Right cardiac atrium (tissue), 5 donors: ENCODE measurements around the gene SDK1. TPM values are rescaled to one million over a fixed set of nuclear protein-coding genes. Genes with fewer than 3 reads are reported as not detected.

Experiments used
- ATAC-seq, 2 donors: fragments of 200-7000 bp; cut with Tn5 transposase; one replicate each; pipeline versions ENCODE4 v1.8.0 to v1.9.1; 2020; ENCODE audit warnings: moderate library complexity in 2 of 2, mild to moderate bottlenecking in 1 of 2
- DNase-seq, 3 donors: peaks; one replicate each; pipeline ENCODE4 v3.0.0-alpha.2; 2020
- H3K27ac ChIP-seq: one replicate; pipeline ENCODE4 v1.5.1; 2013; ENCODE audit warnings: mild to moderate bottlenecking, low read length, control low read depth, moderate library complexity
- H3K27me3 ChIP-seq: one replicate; pipeline ENCODE4 v1.6.1; 2013; ENCODE audit not compliant: control insufficient read depth, insufficient read depth
- H3K4me1 ChIP-seq: one replicate; pipeline ENCODE4 v1.6.1; 2013; ENCODE audit warnings: low read length; ENCODE audit not compliant: control insufficient read depth, insufficient read depth
- H3K4me3 ChIP-seq: one replicate; pipeline ENCODE4 v1.5.1; 2013; ENCODE audit warnings: low read length, control low read depth
- H3K9me3 ChIP-seq: one replicate; pipeline ENCODE4 v1.6.1; 2013; ENCODE audit warnings: low read length; ENCODE audit not compliant: control insufficient read depth
- WGBS: extraction: QIAGEN DNeasy Blood & Tissue Kit; methylation state at CpG from one replicate; pipeline ENCODE4 v1.1.7; 2013; 5-methylcytosine and 5-hydroxymethylcytosine counted together
- intact Hi-C, 4 donors: fragments of 100-400 bp; cut with DNase I; formaldehyde crosslinking; loops; one replicate each; pipeline versions ENCODE4 v1.11.0 to v1.14.0; 2022 to 2023
- polyA plus RNA-seq: library from polyadenylated mRNA; stranded (reverse); fragments of 200-250 nt; gene quantifications from one replicate; pipeline ENCODE4 v1.2.3, GENCODE V29; 2013
- total RNA-seq, 4 donors: library from RNA; stranded (reverse); fragmentation: NEBNext Ultra II Directional; extraction: Animal tissue kit (Norgen Biotek cat#: 25700); gene quantifications; one replicate each; pipeline ENCODE4 v1.2.1, GENCODE V29; 2021
- donor health status: healthy with polysubstance abuse.
- donor health status: DM: no; HTN: yes; CAD: no.
- donor health status: DM: no; HTN: no; CAD: no.
- donor health status: DM: no; HTN: yes; CAD: no; lungs with severe emphysema.
- donor health status: DM: yes; HTN: yes; CAD: no.

SDK1 gene
- total and polyA plus RNA-seq, 5 donors = 0.97 to 3.2 (median 2.4) TPM

GRCh38 chr7:4045975-4046374, 744.9 kb downstream of the SDK1 start:
- H3K9me3 ChIP-seq = no peaks in the 10 kb centered on the region
- no peaks in the 10 kb centered on the region for H3K4me1 ChIP-seq
- no peak for ATAC-seq
- H3K27me3 ChIP-seq = no peaks in the 10 kb centered on the region
- intact Hi-C loops = no loop called here
- no peak for DNase-seq
- 94% methylated on average over 8 of the region's 8 CpGs for WGBS
- no peak overlapping the region for H3K4me3 ChIP-seq
- no peak overlapping the region for H3K27ac ChIP-seq

GRCh38 chr7:4048336-4048735, 747.3 kb downstream of the SDK1 start:
- DNase-seq (no peak), ATAC-seq (no peak)
- H3K4me1 ChIP-seq = no peaks in the 10 kb centered on the region
- no peak overlapping the region for H3K4me3 ChIP-seq
- H3K27ac ChIP-seq = no peak overlapping the region
- WGBS = 93% methylated on average over 14 of the region's 14 CpGs
- intact Hi-C loops = no loop called here
- H3K9me3 ChIP-seq = no peaks in the 10 kb centered on the region
- no peaks in the 10 kb centered on the region for H3K27me3 ChIP-seq

- ATAC-seq (no peak), DNase-seq (no peak)
- H3K9me3 ChIP-seq = no peaks in the 10 kb centered on the region
- H3K4me1 ChIP-seq = no peaks in the 10 kb centered on the region
- H3K27ac ChIP-seq = no peak overlapping the region
- no peak overlapping the region for H3K4me3 ChIP-seq
- intact Hi-C loops = no loop called here
- 95% methylated on average over 13 of the region's 13 CpGs for WGBS
- H3K27me3 ChIP-seq = no peaks in the 10 kb centered on the region
Measured at GRCh38 chr7:4049202-4049601, 748.1 kb downstream of the SDK1 start.

- Histone ChIP-seq H3K4me3 (no peak overlapping the region), H3K27me3 (no peaks in the 10 kb centered on the region), H3K27ac (no peak overlapping the region), H3K9me3 (no peaks in the 10 kb centered on the region), H3K4me1 (no peaks in the 10 kb centered on the region)
- intact Hi-C loops = no loop called here
- no peak for ATAC-seq
- WGBS = 86% methylated on average over 11 of the region's 11 CpGs
- no peak for DNase-seq
Measured at GRCh38 chr7:4050126-4050660, 749.1 kb downstream of the SDK1 start.

- Histone ChIP-seq H3K27ac (no peak overlapping the region), H3K27me3 (no peaks in the 10 kb centered on the region), H3K9me3 (no peaks in the 10 kb centered on the region), H3K4me1 (no peaks in the 10 kb centered on the region), H3K4me3 (no peak overlapping the region)
- ATAC-seq (no peak), DNase-seq (no peak)
- intact Hi-C loops = no loop called here
- 91% methylated on average over 11 of the region's 11 CpGs for WGBS
Measured at GRCh38 chr7:4051696-4052095, 750.6 kb downstream of the SDK1 start.

GRCh38 chr7:4052130-4052529, 751.1 kb downstream of the SDK1 start:
- WGBS = 84% methylated on average over 11 of the region's 11 CpGs
- ATAC-seq (no peak), DNase-seq (no peak)

GRCh38 chr7:4054158-4054557, 753.1 kb downstream of the SDK1 start:
- no peaks in the 10 kb centered on the region for H3K4me1 ChIP-seq
- ATAC-seq = no peak
- DNase-seq = no peak
- no peaks in the 10 kb centered on the region for H3K9me3 ChIP-seq
- intact Hi-C loops = no loop called here
- no peaks in the 10 kb centered on the region for H3K27me3 ChIP-seq
- no peak overlapping the region for H3K4me3 ChIP-seq
- 83% methylated on average over 6 of the region's 6 CpGs for WGBS
- H3K27ac ChIP-seq = no peak overlapping the region

More at GRCh38 chr7:4052130-4052529, 751.1 kb downstream of the SDK1 start:
- intact Hi-C loops = no loop called here
- H3K27ac ChIP-seq = no peak overlapping the region
- no peak overlapping the region for H3K4me3 ChIP-seq
- H3K27me3 ChIP-seq = no peaks in the 10 kb centered on the region
- no peaks in the 10 kb centered on the region for H3K9me3 ChIP-seq
- H3K4me1 ChIP-seq = no peaks in the 10 kb centered on the region

GRCh38 chr7:4056552-4057288, 755.7 kb downstream of the SDK1 start:
- DNase-seq (no peak), ATAC-seq (no peak)
- Histone ChIP-seq H3K27ac (no peak overlapping the region), H3K27me3 (no peaks in the 10 kb centered on the region), H3K4me1 (no peaks in the 10 kb centered on the region), H3K4me3 (no peak overlapping the region), H3K9me3 (no peaks in the 10 kb centered on the region)
- intact Hi-C loops = no loop called here
- WGBS = 93% methylated on average over 19 of the region's 19 CpGs

GRCh38 chr7:4057289-4057616, 756.2 kb downstream of the SDK1 start:
- intact Hi-C loops = no loop called here

GRCh38 chr7:4058158-4058557, 757.1 kb downstream of the SDK1 start:
- Histone ChIP-seq H3K27me3 (no peaks in the 10 kb centered on the region), H3K4me3 (no peak overlapping the region), H3K9me3 (no peaks in the 10 kb centered on the region), H3K4me1 (no peaks in the 10 kb centered on the region), H3K27ac (no peak overlapping the region)
- intact Hi-C loops = no loop called here
- ATAC-seq = no peak
- 93% methylated on average over 1 of the region's 1 CpG for WGBS
- no peak for DNase-seq

More at GRCh38 chr7:4057289-4057616, 756.2 kb downstream of the SDK1 start:
- H3K27ac ChIP-seq = no peak overlapping the region
- no peaks in the 10 kb centered on the region for H3K27me3 ChIP-seq
- no peaks in the 10 kb centered on the region for H3K9me3 ChIP-seq
- DNase-seq (no peak), ATAC-seq (no peak)
- no peaks in the 10 kb centered on the region for H3K4me1 ChIP-seq
- no peak overlapping the region for H3K4me3 ChIP-seq
- 94% methylated on average over 1 of the region's 1 CpG for WGBS

- Histone ChIP-seq H3K4me3 (no peak overlapping the region), H3K27me3 (no peaks in the 10 kb centered on the region), H3K27ac (no peak overlapping the region), H3K9me3 (no peaks in the 10 kb centered on the region), H3K4me1 (no peaks in the 10 kb centered on the region)
- 50% methylated on average over 5 of the region's 5 CpGs for WGBS
- DNase-seq (no peak), ATAC-seq (no peak)
- intact Hi-C loops = no loop called here
Measured at GRCh38 chr7:4065190-4065589, 764.1 kb downstream of the SDK1 start.

- Histone ChIP-seq H3K9me3 (no peaks in the 10 kb centered on the region), H3K4me3 (no peak overlapping the region), H3K4me1 (no peaks in the 10 kb centered on the region), H3K27ac (no peak overlapping the region), H3K27me3 (no peaks in the 10 kb centered on the region)
- DNase-seq (no peak), ATAC-seq (no peak)
- WGBS = 88% methylated on average over 10 of the region's 10 CpGs
- intact Hi-C loops = no loop called here
Measured at GRCh38 chr7:4066206-4066605, 765.2 kb downstream of the SDK1 start.
